Measurements from ENCODE around the gene FAM98C.

FAM98C gene

GRCh38 chr19:38429055-38429810, 26.3 kb downstream of the FAM98C start:
- no peak for DNase-seq

DNA sequence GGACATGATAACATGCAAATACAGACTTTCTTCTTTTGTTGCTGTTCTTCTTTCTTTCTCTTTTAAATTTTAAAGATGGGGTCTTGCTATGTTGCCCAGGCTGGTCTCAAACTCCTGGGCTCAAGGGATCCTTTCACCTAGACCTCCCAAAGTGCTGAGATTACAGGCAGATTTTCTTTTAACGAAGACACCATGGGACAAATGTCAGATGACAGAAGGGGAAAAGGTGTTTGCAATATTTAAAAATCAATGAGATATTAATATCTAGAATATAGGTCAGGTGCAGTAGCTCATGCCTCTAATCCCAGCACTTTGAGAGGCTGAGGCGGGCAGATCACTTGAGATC, 26.9 kb downstream of the FAM98C start:
- DNase-seq: no peak

DNA sequence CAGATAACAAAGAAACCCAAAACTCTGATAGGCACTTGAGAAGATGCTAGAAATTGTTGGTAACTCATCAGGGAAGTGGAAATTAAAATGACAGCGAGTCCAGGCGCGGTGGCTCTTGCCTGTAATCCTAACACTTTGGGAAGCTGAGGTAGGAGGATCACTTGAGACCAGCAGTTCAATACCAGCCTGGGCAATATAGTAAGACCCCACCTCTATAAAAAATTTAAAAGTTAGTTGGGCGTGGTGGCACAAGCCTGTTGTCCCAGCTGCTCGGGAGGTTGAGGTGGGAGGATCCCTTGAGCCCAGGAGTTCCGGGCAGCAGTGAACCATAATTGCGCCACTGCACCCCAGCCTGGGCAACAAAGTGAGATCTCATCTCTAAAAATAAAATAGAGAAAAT, 28.0 kb downstream of the FAM98C start:
- DNase-seq: no peak

DNA sequence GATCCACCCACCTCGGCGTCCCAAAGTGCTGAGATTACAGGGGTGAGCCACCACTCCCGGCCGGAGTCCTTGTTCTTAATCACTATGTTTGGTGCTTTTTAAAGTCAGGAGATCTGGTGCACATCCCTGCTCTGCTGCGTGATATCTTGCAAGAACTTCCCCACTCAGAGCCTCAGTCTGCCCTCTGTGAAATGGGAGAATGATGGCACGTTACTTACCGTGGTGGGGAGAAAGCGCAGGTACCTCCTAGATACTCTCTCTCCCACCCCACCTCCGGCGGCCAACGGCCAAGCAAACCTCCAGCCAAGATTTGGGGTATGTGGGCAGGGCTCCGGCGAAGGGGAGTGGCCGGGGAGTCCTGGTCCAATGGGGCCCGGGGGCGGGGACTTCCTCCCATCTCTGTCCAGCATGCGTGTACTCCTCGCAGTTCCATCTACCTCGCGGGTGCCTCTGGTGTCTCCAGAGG, 30.4 kb downstream of the FAM98C start, which contains the start of gene RYR1:
TSS of gene RYR1 (plus strand) at position 424 of the 466 bp plus-strand sequence. CDS start 139 bp downstream, outside the sequence.
- DNase-seq: no peak

- DNase-seq: no peak
These were observed 31.7 kb downstream of the FAM98C start for GRCh38 chr19:38434549-38435051.

DNA sequence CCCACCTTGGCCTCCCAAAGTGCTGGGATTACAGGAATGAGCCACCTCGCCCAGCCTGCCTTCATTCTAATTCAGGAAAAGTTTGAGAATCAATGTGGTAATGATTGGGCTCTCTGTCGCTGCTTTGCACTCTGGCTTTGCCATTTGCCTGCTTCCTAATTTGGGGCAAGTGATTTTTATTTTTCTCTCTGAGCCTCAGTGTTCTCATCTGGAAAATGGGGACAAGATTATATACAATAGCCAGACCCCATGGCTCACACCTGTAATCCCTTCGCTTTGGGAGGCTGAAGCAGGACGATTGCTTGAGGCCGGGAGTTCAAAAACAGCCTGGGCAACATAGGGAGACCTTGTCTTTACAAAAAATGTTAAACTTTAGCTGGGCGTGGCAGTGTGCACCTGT, 34.4 kb downstream of the FAM98C start:
- no peak for DNase-seq

DNA sequence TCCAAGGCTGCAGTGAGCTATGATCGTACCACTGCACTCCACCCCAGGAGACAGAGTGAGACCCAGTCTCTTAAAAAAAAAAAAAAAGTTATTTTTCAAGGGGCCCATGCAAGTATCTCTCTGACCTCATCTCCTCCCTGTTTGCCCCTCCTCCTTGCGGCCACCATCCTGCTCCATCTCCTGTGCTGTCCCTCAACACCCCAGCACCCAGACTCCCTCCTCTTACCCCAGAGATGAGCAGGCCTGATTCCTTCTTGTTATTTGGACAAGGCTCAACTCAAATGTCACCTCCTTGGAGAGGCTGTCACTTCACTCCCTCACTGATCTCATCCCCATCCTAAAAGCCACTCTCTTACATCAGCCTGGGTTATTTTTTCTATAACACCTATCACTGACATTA, 35.0 kb downstream of the FAM98C start:
- DNase-seq: no peak

GRCh38 chr19:38440592-38440991, 37.7 kb downstream of the FAM98C start:
- no peak for DNase-seq

DNA sequence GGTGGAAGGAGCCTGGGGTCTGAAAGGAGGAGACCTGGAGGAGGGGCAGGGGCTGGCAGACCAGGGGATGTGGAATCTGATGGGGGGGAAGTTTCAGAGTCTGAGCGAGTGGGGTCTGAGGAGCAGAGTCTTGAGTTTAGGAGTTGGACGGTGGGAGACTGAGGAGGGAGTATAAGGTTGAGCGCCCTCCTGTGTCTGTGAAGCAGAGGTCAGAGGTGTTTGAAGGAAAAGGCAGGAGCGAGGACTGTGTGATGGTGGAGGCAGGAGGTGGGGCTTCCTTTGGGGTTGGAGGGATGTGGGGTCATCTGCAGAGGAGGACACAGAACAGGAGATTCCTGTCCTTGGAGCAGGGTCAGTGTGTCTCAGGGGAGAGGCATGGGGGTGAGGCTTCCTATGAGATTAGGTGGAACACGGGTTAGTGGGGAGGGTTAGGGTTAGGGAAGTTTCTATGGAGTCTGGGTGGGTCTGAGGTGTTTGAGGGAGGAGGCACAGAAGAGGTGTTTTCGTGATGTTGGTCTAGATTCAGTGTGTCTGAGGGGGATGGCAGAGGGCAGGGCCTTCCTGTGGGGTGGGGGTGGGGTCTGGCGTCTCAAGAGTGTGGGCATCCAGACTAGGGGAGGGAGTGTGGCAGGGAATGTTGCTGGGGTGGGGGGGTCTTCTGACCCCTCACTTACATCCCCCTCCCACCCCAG, 38.9 kb downstream of the FAM98C start:
- no peak for DNase-seq

DNA sequence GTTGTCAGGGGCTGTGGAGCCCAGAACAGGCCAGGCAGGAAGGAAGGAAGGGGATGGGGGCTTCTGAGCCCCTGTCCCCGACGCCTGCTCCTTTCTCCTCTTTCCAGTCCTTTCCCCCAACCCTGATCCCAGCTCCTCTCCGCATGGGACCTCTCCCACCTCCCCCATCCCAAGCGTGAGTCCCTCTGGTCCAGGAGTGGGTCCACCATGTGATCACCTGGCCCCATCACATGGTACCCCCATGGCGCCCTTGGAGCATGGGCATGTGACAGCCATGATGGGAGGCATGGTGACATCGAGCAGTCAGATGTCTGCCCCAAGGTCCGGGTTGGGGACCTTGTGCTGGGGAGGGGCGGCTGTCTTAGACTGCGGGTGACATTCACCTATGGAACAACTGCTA, 39.8 kb downstream of the FAM98C start:
- no peak for DNase-seq

DNA sequence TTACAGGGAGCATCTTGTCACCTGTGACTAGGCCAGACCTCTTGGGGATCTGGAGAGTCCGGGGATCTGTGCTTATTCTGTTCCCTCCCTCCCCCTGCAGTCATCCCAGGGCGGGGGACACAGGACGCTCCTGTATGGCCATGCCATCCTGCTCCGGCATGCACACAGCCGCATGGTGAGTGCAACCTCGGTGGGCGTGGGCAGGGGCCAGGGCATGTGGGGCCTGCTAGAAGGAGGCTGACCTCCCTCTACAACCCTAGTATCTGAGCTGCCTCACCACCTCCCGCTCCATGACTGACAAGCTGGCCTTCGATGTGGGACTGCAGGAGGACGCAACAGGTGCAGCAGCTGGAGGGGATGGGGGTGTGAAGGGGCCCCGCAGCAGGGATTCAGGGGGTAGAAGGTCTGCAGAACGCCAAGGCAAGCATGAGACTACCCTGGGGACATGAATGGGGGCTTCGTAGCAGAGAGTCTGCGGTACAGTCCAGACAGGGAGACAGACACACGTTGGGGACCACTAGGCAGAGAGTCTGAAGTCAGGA, 40.6 kb downstream of the FAM98C start:
- no peak for DNase-seq

DNA sequence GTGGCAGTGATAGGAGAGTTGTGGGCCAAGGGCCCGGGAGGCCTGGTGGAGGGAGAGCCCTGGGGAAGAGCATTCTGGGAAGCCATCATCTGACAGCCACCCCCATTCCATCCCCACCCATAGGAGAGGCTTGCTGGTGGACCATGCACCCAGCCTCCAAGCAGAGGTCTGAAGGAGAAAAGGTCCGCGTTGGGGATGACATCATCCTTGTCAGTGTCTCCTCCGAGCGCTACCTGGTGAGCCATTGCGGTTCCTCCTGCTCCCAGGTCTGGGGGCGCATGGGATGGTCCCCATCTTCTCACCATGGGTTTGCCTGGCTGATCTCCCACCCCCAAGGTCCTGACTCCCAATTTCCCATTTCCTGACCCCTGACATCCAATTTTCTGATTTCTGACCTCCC, 41.1 kb downstream of the FAM98C start:
- DNase-seq: no peak

GRCh38 chr19:38445362-38445761, 42.5 kb downstream of the FAM98C start:
- DNase-seq: no peak

DNA sequence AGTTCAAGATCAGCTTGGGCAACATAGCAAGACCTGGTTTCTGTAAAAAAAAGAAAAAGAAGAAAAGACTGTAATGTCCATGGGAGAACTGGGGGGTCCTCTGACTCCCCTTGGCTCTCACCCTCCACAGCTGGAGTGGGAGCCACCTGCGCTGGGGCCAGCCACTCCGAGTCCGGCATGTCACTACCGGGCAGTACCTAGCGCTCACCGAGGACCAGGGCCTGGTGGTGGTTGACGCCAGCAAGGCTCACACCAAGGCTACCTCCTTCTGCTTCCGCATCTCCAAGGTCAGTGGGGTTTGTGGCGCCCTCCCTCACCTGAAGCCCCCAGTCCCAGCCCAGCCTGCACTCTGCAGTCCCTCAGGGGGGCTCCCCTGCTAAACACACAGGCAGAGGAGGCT, 45.3 kb downstream of the FAM98C start:
- no peak for DNase-seq

DNA sequence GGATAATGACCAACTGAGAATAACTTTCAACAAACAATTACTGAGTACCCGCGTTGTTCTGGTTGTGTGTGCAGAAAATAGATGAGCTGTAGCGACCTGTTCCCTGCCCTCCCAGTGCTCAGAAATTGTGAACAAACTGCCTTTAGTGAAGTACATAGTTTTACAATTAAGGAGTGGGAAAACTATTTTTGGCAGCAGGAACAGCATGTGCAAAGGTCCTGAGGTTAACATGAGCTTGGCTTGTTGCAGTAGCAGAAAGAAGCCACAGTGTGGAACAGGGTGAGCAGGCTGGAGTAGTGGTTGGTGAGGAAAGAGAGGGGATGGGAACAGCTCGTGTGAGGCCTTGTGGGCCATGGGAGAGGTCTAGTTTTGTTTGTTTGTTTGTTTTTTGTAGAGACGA, 46.6 kb downstream of the FAM98C start:
- no peak for DNase-seq

GRCh38 chr19:38451036-38451435, 48.1 kb downstream of the FAM98C start:
- no peak for DNase-seq

DNA sequence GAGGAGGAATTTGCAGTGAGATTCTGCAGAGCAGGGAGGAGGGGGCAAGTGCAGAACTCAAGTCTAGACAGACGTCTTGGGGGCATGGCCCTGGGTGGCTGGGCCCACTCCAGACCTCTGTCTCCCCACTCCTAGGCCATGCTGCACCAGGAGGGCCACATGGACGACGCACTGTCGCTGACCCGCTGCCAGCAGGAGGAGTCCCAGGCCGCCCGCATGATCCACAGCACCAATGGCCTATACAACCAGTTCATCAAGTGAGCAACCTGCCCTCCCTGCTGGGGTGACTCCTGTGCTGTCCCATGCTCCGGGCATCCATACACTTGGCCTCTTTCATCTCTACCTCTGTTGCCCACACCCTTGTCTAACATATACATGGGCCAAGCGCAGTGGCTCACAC, 48.7 kb downstream of the FAM98C start:
- no peak for DNase-seq

- no peak for DNase-seq
These were observed 49.8 kb downstream of the FAM98C start for GRCh38 chr19:38452430-38453366.

GRCh38 chr19:38453596-38453995, 50.7 kb downstream of the FAM98C start:
- DNase-seq: no peak

DNA sequence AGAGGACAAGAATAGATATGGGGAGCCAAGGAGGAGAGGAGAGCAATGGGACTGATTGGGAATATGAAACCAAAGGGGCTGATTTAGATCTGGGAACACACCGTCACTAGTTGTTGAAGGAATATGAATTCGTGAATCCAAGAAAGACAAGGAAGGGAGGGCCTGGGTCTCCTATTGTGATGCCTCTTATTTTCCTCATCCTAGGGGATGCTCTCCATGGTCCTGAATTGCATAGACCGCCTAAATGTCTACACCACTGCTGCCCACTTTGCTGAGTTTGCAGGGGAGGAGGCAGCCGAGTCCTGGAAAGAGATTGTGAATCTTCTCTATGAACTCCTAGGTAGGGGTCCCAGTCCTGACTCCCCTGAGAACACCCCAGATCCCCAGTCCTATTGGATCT, 52.1 kb downstream of the FAM98C start:
- no peak for DNase-seq

- DNase-seq: no peak
These were observed 54.3 kb downstream of the FAM98C start for GRCh38 chr19:38457202-38457601.

GRCh38 chr19:38457690-38458405, 55.0 kb downstream of the FAM98C start:
- no peak for DNase-seq
